Cardiac fibroblast (primary cell): ENCODE results near the gene ETV4.
A peak's percentile ranks its signal among the peaks of the same experiment; 100 is the strongest.

Source experiments
- DNase-seq, 2 donors: peaks; one replicate each; pipeline versions ENCODE4 v3.0.0 to v3.0.0-alpha.2; 2010; ENCODE audit warnings: low read depth in 2 of 2
- H3K4me3 ChIP-seq, 2 donors: replicated peaks in 1 of 2; 1 replicate in 1 of 2; 2 replicates in 1 of 2; pipeline ENCODE4 v1.5.1; 2011; ENCODE audit warnings: low read depth in 2 of 2, low read length in 2 of 2, mild to moderate bottlenecking in 2 of 2, moderate library complexity in 1 of 2
- CTCF ChIP-seq: IDR thresholded peaks from one replicate; pipeline ENCODE4 v1.5.1; 2011; ENCODE audit warnings: low read depth, mild to moderate bottlenecking, low read length, inconsistent platforms

Gene ETV4

GRCh38 chr17:43560461-43561427 is 14.6 kb upstream of the ETV4 start:
- DNase-seq: no peak
- no peak overlapping the region for H3K4me3 ChIP-seq
- TF ChIP-seq CTCF: no peak

GRCh38 chr17:43559161-43559816 is 13.1 kb upstream of the ETV4 start:
- TF ChIP-seq CTCF: no peak
- no peak overlapping the region for H3K4me3 ChIP-seq
- no peak for DNase-seq

- no peak for DNase-seq
- no peak for TF ChIP-seq CTCF
- H3K4me3 ChIP-seq: no peak overlapping the region
These were observed 12.6 kb upstream of the ETV4 start for GRCh38 chr17:43558805-43559160.

DNA sequence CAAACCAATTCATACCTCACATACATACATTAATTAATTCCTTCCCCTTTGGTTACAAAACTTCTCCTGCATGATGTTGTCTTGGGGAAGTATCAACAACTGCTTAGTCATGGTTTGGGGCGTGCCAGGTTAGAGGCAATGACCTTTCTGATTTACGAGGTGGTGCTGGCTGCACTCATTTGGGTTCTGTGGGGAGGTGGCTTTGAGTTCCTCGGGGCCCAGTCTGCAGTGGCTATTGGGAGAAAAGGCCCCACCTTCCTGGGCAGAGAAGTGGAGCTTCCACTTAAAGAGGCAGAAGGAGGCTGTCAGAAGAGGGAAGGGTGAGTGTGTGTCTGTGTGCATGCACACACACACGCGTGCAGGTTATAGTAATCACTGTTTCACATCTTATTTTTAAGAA is 10.2 kb upstream of the ETV4 start:
- peak; percentile 47 to 50 for DNase-seq
- no peak for TF ChIP-seq CTCF
- no peak overlapping the region for H3K4me3 ChIP-seq

DNA sequence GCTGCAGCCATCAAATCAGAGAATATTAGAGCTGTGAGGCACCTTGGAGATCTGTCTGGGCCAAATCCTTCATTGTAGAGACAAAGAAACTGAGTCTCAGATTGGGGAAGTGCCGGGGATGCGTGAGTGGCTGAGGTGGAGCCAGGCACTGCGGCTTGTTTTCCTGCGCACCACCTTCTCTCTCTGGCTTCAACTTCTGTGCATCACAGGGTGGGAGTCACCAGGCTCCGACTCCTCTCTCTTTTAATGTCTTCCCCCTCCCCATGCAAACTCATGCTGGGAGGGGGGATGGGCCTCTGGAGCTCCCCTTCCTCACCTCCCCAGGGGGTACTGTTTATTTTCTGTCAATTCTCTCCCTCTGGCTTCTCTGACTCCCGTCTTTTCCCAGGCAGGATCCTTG is 8.7 kb upstream of the ETV4 start:
- no peak for DNase-seq
- no peak for TF ChIP-seq CTCF
- no peak overlapping the region for H3K4me3 ChIP-seq

DNA sequence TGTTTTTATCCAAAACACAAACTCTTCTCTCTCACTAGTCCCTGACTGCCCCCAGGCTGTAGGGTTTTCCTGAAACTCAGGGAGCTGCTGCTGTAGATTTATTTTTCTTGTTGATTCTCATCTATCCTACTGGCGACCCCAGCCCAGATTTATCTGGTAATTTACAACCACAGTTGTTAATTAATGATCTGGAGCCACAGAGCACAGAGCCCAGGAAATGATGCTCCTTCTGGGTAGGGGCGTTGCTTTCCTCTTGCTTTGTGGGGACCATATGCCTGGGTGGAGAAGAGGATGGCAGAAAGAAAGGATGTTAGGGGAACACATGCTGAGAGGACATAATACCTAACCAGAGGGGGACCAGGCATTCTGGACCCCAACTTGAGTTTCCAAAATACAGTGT is 7.4 kb upstream of the ETV4 start:
- no peak for DNase-seq
- no peak for TF ChIP-seq CTCF
- no peak overlapping the region for H3K4me3 ChIP-seq
